ENCODE data around the gene EXOC6B. TPM values are rescaled to one million over a fixed set of nuclear protein-coding genes. Genes with fewer than 3 reads are reported as not detected.

The EXOC6B gene
- total RNA-seq, 1 donor, result 24.6 TPM

- no peaks in the 10 kb centered on the region for H4K20me1 ChIP-seq (ENCODE audit: insufficient read depth, low read length)
- no peak overlapping the region for H3K27ac ChIP-seq (ENCODE audit: low read depth, low read length)
- no peak overlapping the region for H2AFZ ChIP-seq (ENCODE audit: low read length)
- H3K36me3 ChIP-seq (ENCODE audit: insufficient read depth, low read length), result no peaks in the 10 kb centered on the region
- no peaks in the 10 kb centered on the region for H3K9me3 ChIP-seq (ENCODE audit: low read depth, low read length)
- no peaks in the 10 kb centered on the region for H3K79me2 ChIP-seq (ENCODE audit: insufficient read depth, low read length)
- no peak for DNase-seq (ENCODE audit: insufficient read length, low spot score, missing footprints)
- H3K4me1 ChIP-seq (ENCODE audit: insufficient read depth, low read length), result no peaks in the 10 kb centered on the region
- H3K27me3 ChIP-seq (ENCODE audit: insufficient read depth, low read length), result no peaks in the 10 kb centered on the region
- H3K4me3 ChIP-seq (ENCODE audit: insufficient read depth, low read length), result no peak overlapping the region
- TF ChIP-seq, protein P1, sequence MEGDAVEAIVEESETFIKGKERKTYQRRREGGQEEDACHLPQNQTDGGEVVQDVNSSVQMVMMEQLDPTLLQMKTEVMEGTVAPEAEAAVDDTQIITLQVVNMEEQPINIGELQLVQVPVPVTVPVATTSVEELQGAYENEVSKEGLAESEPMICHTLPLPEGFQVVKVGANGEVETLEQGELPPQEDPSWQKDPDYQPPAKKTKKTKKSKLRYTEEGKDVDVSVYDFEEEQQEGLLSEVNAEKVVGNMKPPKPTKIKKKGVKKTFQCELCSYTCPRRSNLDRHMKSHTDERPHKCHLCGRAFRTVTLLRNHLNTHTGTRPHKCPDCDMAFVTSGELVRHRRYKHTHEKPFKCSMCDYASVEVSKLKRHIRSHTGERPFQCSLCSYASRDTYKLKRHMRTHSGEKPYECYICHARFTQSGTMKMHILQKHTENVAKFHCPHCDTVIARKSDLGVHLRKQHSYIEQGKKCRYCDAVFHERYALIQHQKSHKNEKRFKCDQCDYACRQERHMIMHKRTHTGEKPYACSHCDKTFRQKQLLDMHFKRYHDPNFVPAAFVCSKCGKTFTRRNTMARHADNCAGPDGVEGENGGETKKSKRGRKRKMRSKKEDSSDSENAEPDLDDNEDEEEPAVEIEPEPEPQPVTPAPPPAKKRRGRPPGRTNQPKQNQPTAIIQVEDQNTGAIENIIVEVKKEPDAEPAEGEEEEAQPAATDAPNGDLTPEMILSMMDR (IDR thresholded peaks at IDR 0.05; ENCODE audit: extremely low read depth, low read depth, low read length), result no peak
- no peak overlapping the region for H3K4me2 ChIP-seq (ENCODE audit: insufficient read depth, low read length)
Observed at GRCh38 chr2:72361042-72361441, 464.8 kb downstream of the EXOC6B start.

- Histone ChIP-seq H3K4me1 (ENCODE audit: insufficient read depth, low read length) (no peaks in the 10 kb centered on the region), H3K36me3 (ENCODE audit: insufficient read depth, low read length) (no peaks in the 10 kb centered on the region), H3K4me2 (ENCODE audit: insufficient read depth, low read length) (no peak overlapping the region), H4K20me1 (ENCODE audit: insufficient read depth, low read length) (no peaks in the 10 kb centered on the region), H3K4me3 (ENCODE audit: insufficient read depth, low read length) (no peak overlapping the region), H3K9me3 (ENCODE audit: low read depth, low read length) (no peaks in the 10 kb centered on the region), H3K27ac (ENCODE audit: low read depth, low read length) (no peak overlapping the region), H2AFZ (ENCODE audit: low read length) (no peak overlapping the region), H3K79me2 (ENCODE audit: insufficient read depth, low read length) (no peaks in the 10 kb centered on the region), H3K27me3 (ENCODE audit: insufficient read depth, low read length) (no peaks in the 10 kb centered on the region)
- DNase-seq (ENCODE audit: insufficient read length, low spot score, missing footprints), result no peak
- TF ChIP-seq, protein P1 (IDR thresholded peaks at IDR 0.05; ENCODE audit: extremely low read depth, low read depth, low read length), result no peak
Observed at GRCh38 chr2:72350852-72351251, 475.0 kb downstream of the EXOC6B start.

GRCh38 chr2:72349016-72349415 lies 476.8 kb downstream of the EXOC6B start:
- H3K4me1 ChIP-seq (ENCODE audit: insufficient read depth, low read length), result no peaks in the 10 kb centered on the region
- H2AFZ ChIP-seq (ENCODE audit: low read length), result no peak overlapping the region
- no peak overlapping the region for H3K4me3 ChIP-seq (ENCODE audit: insufficient read depth, low read length)
- H3K79me2 ChIP-seq (ENCODE audit: insufficient read depth, low read length), result no peaks in the 10 kb centered on the region
- H3K36me3 ChIP-seq (ENCODE audit: insufficient read depth, low read length), result no peaks in the 10 kb centered on the region
- no peaks in the 10 kb centered on the region for H3K27me3 ChIP-seq (ENCODE audit: insufficient read depth, low read length)
- no peak overlapping the region for H3K4me2 ChIP-seq (ENCODE audit: insufficient read depth, low read length)
- H4K20me1 ChIP-seq (ENCODE audit: insufficient read depth, low read length), result no peaks in the 10 kb centered on the region
- H3K27ac ChIP-seq (ENCODE audit: low read depth, low read length), result no peak overlapping the region
- no peaks in the 10 kb centered on the region for H3K9me3 ChIP-seq (ENCODE audit: low read depth, low read length)
- DNase-seq (ENCODE audit: insufficient read length, low spot score, missing footprints), result no peak
- TF ChIP-seq, protein P1 (IDR thresholded peaks at IDR 0.05; ENCODE audit: extremely low read depth, low read depth, low read length), result no peak

DNA sequence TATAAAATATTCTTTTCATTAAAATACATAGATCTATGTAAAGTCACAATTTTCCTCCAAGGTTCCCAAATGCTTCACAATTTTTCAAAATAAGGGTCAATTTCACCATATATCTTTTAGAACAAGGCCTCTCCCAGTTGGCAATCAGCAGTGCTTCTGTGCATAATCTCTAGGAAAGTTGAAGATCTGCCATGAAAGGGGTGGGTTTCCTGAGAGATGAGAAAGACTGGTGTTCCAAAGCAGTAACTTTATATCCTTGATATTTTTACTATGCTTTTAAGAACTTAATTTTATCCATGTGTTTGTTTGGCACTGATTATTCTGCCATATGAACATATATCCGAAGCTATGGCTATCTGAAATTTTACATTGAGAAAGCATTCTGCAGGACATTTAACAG lies 478.8 kb downstream of the EXOC6B start:
- Histone ChIP-seq H3K27ac (ENCODE audit: low read depth, low read length) (no peak overlapping the region), H3K36me3 (ENCODE audit: insufficient read depth, low read length) (no peaks in the 10 kb centered on the region), H3K4me1 (ENCODE audit: insufficient read depth, low read length) (no peaks in the 10 kb centered on the region), H3K9me3 (ENCODE audit: low read depth, low read length) (no peaks in the 10 kb centered on the region), H3K4me3 (ENCODE audit: insufficient read depth, low read length) (no peak overlapping the region), H4K20me1 (ENCODE audit: insufficient read depth, low read length) (no peaks in the 10 kb centered on the region), H3K4me2 (ENCODE audit: insufficient read depth, low read length) (no peak overlapping the region), H3K27me3 (ENCODE audit: insufficient read depth, low read length) (no peaks in the 10 kb centered on the region), H3K79me2 (ENCODE audit: insufficient read depth, low read length) (no peaks in the 10 kb centered on the region), H2AFZ (ENCODE audit: low read length) (no peak overlapping the region)
- DNase-seq (ENCODE audit: insufficient read length, low spot score, missing footprints), result no peak
- TF ChIP-seq, protein P1 (IDR thresholded peaks at IDR 0.05; ENCODE audit: extremely low read depth, low read depth, low read length), result no peak

Measured in osteoblast (primary cell).